ENCODE data around the gene CCDC66. TPM values are rescaled to one million over a fixed set of nuclear protein-coding genes. Genes with fewer than 3 reads are reported as not detected.

Gene CCDC66
- total RNA-seq = 91.6 TPM

DNA sequence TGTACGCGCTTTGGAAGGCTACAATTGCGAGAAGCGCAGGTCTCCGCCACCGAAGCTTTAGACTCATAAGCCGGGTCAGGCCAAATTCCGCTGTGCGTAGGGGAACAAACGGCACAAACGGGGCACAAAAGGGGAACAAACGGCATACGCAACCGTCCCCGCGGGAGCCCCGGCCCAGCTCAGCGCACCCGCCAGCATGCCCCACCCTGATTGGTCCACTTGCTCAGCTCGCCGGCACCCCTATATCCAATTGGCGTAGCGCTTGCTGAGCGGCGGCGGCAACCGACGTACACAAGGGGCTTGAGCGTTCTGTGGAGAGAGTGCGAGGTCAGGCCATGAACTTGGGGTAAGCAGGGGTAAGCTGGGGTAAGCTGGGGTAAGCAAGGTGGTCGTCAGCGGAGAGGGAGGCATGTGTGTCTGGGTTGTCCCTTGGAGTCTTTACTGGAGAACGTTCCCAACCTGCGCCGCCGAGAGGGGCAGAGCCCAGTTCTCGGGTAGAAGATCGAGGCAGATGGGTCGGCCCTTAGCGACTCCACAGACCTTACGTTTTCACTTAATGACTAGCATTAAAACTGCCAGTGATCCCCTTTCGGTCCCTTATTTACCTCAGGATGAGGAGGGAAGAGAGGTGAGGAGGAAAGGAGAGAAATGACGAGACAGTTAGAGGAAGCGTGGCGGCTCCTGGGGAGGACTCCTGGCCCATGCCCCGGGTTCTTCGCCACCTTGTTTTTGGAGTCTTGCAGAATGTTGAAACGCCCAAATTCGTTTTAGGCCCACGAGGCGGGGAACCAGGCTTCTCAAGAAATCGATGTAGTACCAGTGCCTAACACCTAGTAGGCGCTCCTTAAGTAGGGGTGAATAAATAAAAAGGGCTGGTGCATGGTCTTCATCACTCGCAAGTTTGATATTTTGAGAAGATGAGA, at the start of gene CCDC66:
Gene CCDC66 (plus strand): TSS at position 268 of the 923 bp plus-strand sequence. CDS start 68 bp downstream, at position 336.

Other genes with a start within 250 kb of the CCDC66 start
- 126 TPM for gene ERC2, start 88.7 kb upstream of the CCDC66 start, total RNA-seq
- gene TASOR, start 126.1 kb downstream of the CCDC66 start, total RNA-seq = 171 TPM
- 20.5 TPM for gene ARHGEF3, start 244.8 kb downstream of the CCDC66 start, total RNA-seq